ENCODE results near the gene SCART1.

DNA sequence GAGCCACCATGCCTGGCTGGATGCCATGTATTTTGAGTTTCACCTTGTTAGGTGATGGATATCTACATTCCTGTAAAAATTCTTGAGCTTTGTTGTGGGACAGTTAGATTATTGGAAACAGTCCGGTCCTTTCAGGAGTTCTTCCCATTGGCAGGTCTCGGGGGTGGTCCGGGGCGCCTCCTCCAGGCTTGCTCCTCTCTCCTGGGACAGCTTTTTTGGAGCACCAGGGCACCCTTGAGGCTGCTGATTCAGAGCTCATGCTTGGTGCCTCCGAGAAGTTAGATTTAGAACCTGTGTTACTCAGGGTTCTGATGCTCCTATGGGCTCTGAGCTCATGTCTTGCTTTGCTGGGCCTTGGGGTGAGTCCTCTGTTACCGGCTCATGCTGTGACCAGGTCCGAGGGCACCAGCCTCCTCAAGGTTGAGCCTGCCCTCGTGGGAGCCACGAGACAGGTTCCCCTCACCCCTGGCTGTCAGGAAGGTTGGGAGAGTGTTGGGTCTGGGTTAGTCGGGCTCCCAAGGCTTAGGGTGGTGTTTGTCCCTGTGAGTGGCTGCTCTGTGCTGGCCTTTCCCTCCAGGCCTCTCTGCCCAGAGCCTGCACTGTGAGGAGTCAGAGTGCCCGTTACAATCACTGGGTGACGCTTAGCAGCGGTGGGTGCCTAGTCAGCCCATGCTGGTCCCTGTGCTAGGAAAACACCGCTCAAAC is 35.3 kb upstream of the SCART1 start:
- TF ChIP-seq, protein P1, sequence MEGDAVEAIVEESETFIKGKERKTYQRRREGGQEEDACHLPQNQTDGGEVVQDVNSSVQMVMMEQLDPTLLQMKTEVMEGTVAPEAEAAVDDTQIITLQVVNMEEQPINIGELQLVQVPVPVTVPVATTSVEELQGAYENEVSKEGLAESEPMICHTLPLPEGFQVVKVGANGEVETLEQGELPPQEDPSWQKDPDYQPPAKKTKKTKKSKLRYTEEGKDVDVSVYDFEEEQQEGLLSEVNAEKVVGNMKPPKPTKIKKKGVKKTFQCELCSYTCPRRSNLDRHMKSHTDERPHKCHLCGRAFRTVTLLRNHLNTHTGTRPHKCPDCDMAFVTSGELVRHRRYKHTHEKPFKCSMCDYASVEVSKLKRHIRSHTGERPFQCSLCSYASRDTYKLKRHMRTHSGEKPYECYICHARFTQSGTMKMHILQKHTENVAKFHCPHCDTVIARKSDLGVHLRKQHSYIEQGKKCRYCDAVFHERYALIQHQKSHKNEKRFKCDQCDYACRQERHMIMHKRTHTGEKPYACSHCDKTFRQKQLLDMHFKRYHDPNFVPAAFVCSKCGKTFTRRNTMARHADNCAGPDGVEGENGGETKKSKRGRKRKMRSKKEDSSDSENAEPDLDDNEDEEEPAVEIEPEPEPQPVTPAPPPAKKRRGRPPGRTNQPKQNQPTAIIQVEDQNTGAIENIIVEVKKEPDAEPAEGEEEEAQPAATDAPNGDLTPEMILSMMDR (IDR thresholded peaks at IDR 0.05 in 2 of 3, conservative IDR thresholded peaks at IDR 0.05 in 1 of 3; ENCODE audit: borderline replicate concordance in 1 of 3, insufficient read depth in 1 of 3, low read depth in 2 of 3, low read length in 2 of 3): no peak
- TF ChIP-seq POLR2AphosphoS5 (IDR thresholded peaks at IDR 0.05; ENCODE audit: low read depth, low read length) (no peak), REST (IDR thresholded peaks at IDR 0.05; ENCODE audit: low read depth) (no peak), SRF (IDR thresholded peaks at IDR 0.05; ENCODE audit: low read depth) (no peak), EZH2 (IDR thresholded peaks at IDR 0.05) (no peak), RAD21 (IDR thresholded peaks at IDR 0.05; ENCODE audit: low read depth) (no peak), SP1 (IDR thresholded peaks at IDR 0.05; ENCODE audit: low read depth) (no peak), CEBPB (IDR thresholded peaks at IDR 0.05; ENCODE audit: low read depth) (no peak), ZFX (IDR thresholded peaks at IDR 0.05) (no peak), EZH2phosphoT487 (IDR thresholded peaks at IDR 0.05; ENCODE audit: borderline replicate concordance) (no peak)

Measured in HCT116 (cell line).